Spleen (tissue), 11 donors: ENCODE measurements around the gene C15orf40. TPM values are rescaled to one million over a fixed set of nuclear protein-coding genes. Genes with fewer than 3 reads are reported as not detected.

Source experiments
- DNase-seq: peaks from one replicate; pipeline ENCODE4 v3.0.0-alpha.2; 2020
- H3K27ac ChIP-seq, 8 donors: fragments of 200-600 bp; sonication (generic) in 7 of 8; 1 replicate in 4 of 8; 2 replicates in 4 of 8; pipeline versions ENCODE4 v1.5.0 to v1.8.0; 2016 to 2021; ENCODE audit warnings: inconsistent platforms in 4 of 8, mild to moderate bottlenecking in 4 of 8, moderate library complexity in 1 of 8
- H3K27me3 ChIP-seq, 7 donors: fragments of 200-600 bp; sonication (generic) in 6 of 7; replicated peaks in 1 of 7; 1 replicate in 4 of 7; 2 replicates in 3 of 7; pipeline versions ENCODE4 v1.5.0 to v1.8.0; 2016 to 2021; ENCODE audit warnings: inconsistent platforms in 3 of 7, mild to moderate bottlenecking in 1 of 7
- H3K36me3 ChIP-seq, 6 donors: fragments of 200-600 bp; sonication (generic) in 5 of 6; 1 replicate in 4 of 6; 2 replicates in 2 of 6; pipeline versions ENCODE4 v1.5.0 to v1.8.0; 2016 to 2021; ENCODE audit warnings: inconsistent platforms in 2 of 6
- H3K4me1 ChIP-seq, 6 donors: fragments of 200-600 bp; sonication (generic) in 5 of 6; 1 replicate in 3 of 6; 2 replicates in 3 of 6; pipeline versions ENCODE4 v1.5.0 to v1.8.0; 2016 to 2021; ENCODE audit warnings: inconsistent platforms in 3 of 6
- H3K4me3 ChIP-seq, 8 donors: fragments of 200-600 bp; sonication (generic) in 7 of 8; 1 replicate in 4 of 8; 2 replicates in 4 of 8; pipeline versions ENCODE4 v1.5.0 to v1.8.0; 2016 to 2021; ENCODE audit warnings: inconsistent platforms in 4 of 8, mild to moderate bottlenecking in 4 of 8, moderate library complexity in 2 of 8
- H3K9me3 ChIP-seq, 8 donors: fragments of 200-600 bp; sonication (generic) in 7 of 8; 1 replicate in 4 of 8; 2 replicates in 4 of 8; pipeline versions ENCODE4 v1.5.0 to v1.8.0; 2016 to 2021; ENCODE audit warnings: inconsistent platforms in 4 of 8
- CTCF ChIP-seq, 11 experiments: fragments of 200-600 bp in 7 of 11; fragments of 450-650 bp in 4 of 11; sonication (generic) in 4 of 11; IDR thresholded peaks in 8 of 11; conservative IDR thresholded peaks in 3 of 11; 1 replicate in 7 of 11; 2 replicates in 4 of 11; pipeline versions ENCODE4 v1.4.0 to v1.8.0; 2016 to 2021; ENCODE audit warnings: antibody characterized with exemption in 11 of 11, inconsistent platforms in 4 of 11, mild to moderate bottlenecking in 1 of 11
- POLR2A ChIP-seq, 3 donors: fragments of 450-650 bp; IDR thresholded peaks; one replicate each; pipeline ENCODE4 v1.5.1; 2017; ENCODE audit warnings: antibody characterized with exemption in 3 of 3, mild to moderate bottlenecking in 1 of 3
- POLR2AphosphoS5 ChIP-seq, 3 donors: sonication (generic); formaldehyde crosslinking; IDR thresholded peaks; one replicate each; pipeline ENCODE4 v1.5.1; 2017; ENCODE audit warnings: antibody characterized with exemption in 3 of 3
- WGBS, 5 donors: extraction: QIAGEN DNeasy Blood & Tissue Kit in 3 of 5; methylation state at CpG; one replicate each; pipeline versions ENCODE4 v1.1.5 to v1.1.7; 2013 to 2018; 5-methylcytosine and 5-hydroxymethylcytosine counted together
- intact Hi-C: fragments of 100-400 bp; cut with DNase I; formaldehyde crosslinking; loops from one replicate; pipeline ENCODE4 v1.15.0; 2023; ENCODE audit warnings: low total_unique reads
- polyA plus RNA-seq, 3 donors: library from polyadenylated mRNA; stranded (reverse); fragments of 200-250 nt; gene quantifications; one replicate each; pipeline ENCODE4 v1.2.1, GENCODE V29; 2013
- total RNA-seq, 7 donors: library from RNA; depleted of rRNA in 3 of 7; stranded (reverse); fragments of >200 nt in 3 of 7; fragmentation: NEBNext Ultra II Directional in 4 of 7; extraction: Animal tissue kit (Norgen Biotek cat#: 25700) in 4 of 7; gene quantifications; one replicate each; pipeline versions ENCODE4 v1.1.0 to v1.2.1, GENCODE V29; 2016 to 2021
- donor health status: healthy with polysubstance abuse.
- donor health status: DM: no; HTN: no; CAD: no; lungs with moderate emphysema.
- donor health status: DM: no; HTN: no; CAD: no.
- donor health status: Bipolar disorder and iron deficiency.
- donor health status: healthy.
- donor health status: DM: no; HTN: no; CAD: no.
- donor health status: DM: yes; HTN: yes; CAD: no.

The C15orf40 gene
- total and polyA plus RNA-seq, 10 donors, result 12.9 to 34.9 (median 23.0) TPM

- intact Hi-C loops, result no loop called here
- no peaks in the 10 kb centered on the region for H3K27me3 ChIP-seq
- WGBS, 5 donors, result 64 to 91% (median 80%) methylated on average over 3 of the region's 3 CpGs
- H3K4me3 ChIP-seq, result no peak overlapping the region
- H3K36me3 ChIP-seq, result peaks cover 0 to 20% (median 6%) of the 10 kb centered on the region in 6 donors
- TF ChIP-seq CTCF (IDR thresholded peaks at IDR 0.05 in 8 of 11, conservative IDR thresholded peaks at IDR 0.05 in 3 of 11) (no peak), POLR2AphosphoS5 (IDR thresholded peaks at IDR 0.05) (no peak), POLR2A (IDR thresholded peaks at IDR 0.05) (no peak)
- no peaks in the 10 kb centered on the region for H3K9me3 ChIP-seq
- H3K4me1 ChIP-seq, result peaks cover 0 to 16% (median 11%) of the 10 kb centered on the region in 6 donors
- DNase-seq, result no peak
- no peak overlapping the region for H3K27ac ChIP-seq
Observed at GRCh38 chr15:82995938-82996337, 15.5 kb downstream of the C15orf40 start.

- intact Hi-C loops, result no loop called here
- no peaks in the 10 kb centered on the region for H3K27me3 ChIP-seq
- H3K4me3 ChIP-seq, result no peak overlapping the region
- H3K36me3 ChIP-seq, result peaks cover 0 to 25% (median 9%) of the 10 kb centered on the region in 6 donors
- no peak for DNase-seq
- TF ChIP-seq POLR2AphosphoS5 (IDR thresholded peaks at IDR 0.05) (no peak), POLR2A (IDR thresholded peaks at IDR 0.05) (no peak), CTCF (IDR thresholded peaks at IDR 0.05 in 8 of 11, conservative IDR thresholded peaks at IDR 0.05 in 3 of 11) (no peak)
- H3K4me1 ChIP-seq, result peaks cover 0 to 9% (median 6%) of the 10 kb centered on the region in 6 donors
- 88 to 92% (median 90%) methylated on average over 2 of the region's 2 CpGs for WGBS, 5 donors
- no peaks in the 10 kb centered on the region for H3K9me3 ChIP-seq
- no peak overlapping the region for H3K27ac ChIP-seq
Observed at GRCh38 chr15:82995076-82995475, 16.4 kb downstream of the C15orf40 start.

GRCh38 chr15:82993144-82993543, 18.3 kb downstream of the C15orf40 start:
- intact Hi-C loops, result no loop called here
- Histone ChIP-seq H3K36me3 (peaks cover 0 to 42% (median 20%) of the 10 kb centered on the region in 6 donors), H3K27ac (no peak overlapping the region), H3K4me3 (no peak overlapping the region), H3K9me3 (no peaks in the 10 kb centered on the region), H3K4me1 (peaks cover 0 to 11% (median 0%) of the 10 kb centered on the region in 6 donors), H3K27me3 (no peaks in the 10 kb centered on the region)
- no peak for DNase-seq
- no peak for TF ChIP-seq POLR2A (IDR thresholded peaks at IDR 0.05)
- TF ChIP-seq POLR2AphosphoS5 (IDR thresholded peaks at IDR 0.05), result no peak
- no peak for TF ChIP-seq CTCF (IDR thresholded peaks at IDR 0.05 in 8 of 11, conservative IDR thresholded peaks at IDR 0.05 in 3 of 11)
- 80 to 92% (median 81%) methylated on average over 4 of the region's 4 CpGs for WGBS, 5 donors

- H3K9me3 ChIP-seq, result no peaks in the 10 kb centered on the region
- no peak for DNase-seq
- H3K27me3 ChIP-seq, result no peaks in the 10 kb centered on the region
- H3K27ac ChIP-seq, result no peak overlapping the region
- no peak overlapping the region for H3K4me3 ChIP-seq
- TF ChIP-seq POLR2A (IDR thresholded peaks at IDR 0.05) (no peak), CTCF (IDR thresholded peaks at IDR 0.05 in 8 of 11, conservative IDR thresholded peaks at IDR 0.05 in 3 of 11) (no peak), POLR2AphosphoS5 (IDR thresholded peaks at IDR 0.05) (no peak)
- H3K36me3 ChIP-seq, result peaks cover 0 to 49% (median 24%) of the 10 kb centered on the region in 6 donors
- intact Hi-C loops, result no loop called here
- WGBS, 5 donors, result 88 to 95% (median 92%) methylated on average over 3 of the region's 3 CpGs
- H3K4me1 ChIP-seq, result peaks cover 1 to 17% (median 4%) of the 10 kb centered on the region in 6 donors
Observed at GRCh38 chr15:82992436-82992998, 18.9 kb downstream of the C15orf40 start.
